IMR-90 (cell line): Measurements from ENCODE around the gene IGF2. TPM values are rescaled to one million over a fixed set of nuclear protein-coding genes. Genes with fewer than 3 reads are reported as not detected.
A peak's percentile ranks its signal among the peaks of the same experiment; 100 is the strongest.

Experiments used
- ATAC-seq: fragments of 200-7000 bp; cut with Tn5 transposase; 2 replicates; pipeline ENCODE4 v1.9.1; 2020; ENCODE audit warnings: low read depth, mild to moderate bottlenecking, moderate library complexity
- BruUV-seq: library from RNA; stranded (reverse); fragments of 400-500 nt; replicated peaks from 2 replicates; lab custom pipeline; 2021; lab: Mats Ljungman, UMichigan
- CTCF ChIA-PET: fragments of 300-600 bp; formaldehyde crosslinking; extraction: SDS; loops from one replicate; lab custom pipeline; 2021; ENCODE audit warnings: antibody characterized with exemption; lab: Yijun Ruan, JAX
- POLR2A ChIA-PET: fragments of 300-600 bp; sonication (Branson Sonifier 250); formaldehyde crosslinking; loops from one replicate; lab custom pipeline; 2022; ENCODE audit warnings: antibody characterized with exemption; ENCODE audit not compliant: unreplicated experiment; lab: Charles Lee
- DNase-seq: peaks from one replicate; pipeline ENCODE4 v3.0.0; 2013
- H2AFZ ChIP-seq: replicated peaks from 2 replicates; pipeline ENCODE3; 2013; ENCODE audit warnings: low read length, mild to moderate bottlenecking; ENCODE audit not compliant: poor library complexity
- H2AK5ac ChIP-seq: 2 replicates; pipeline ENCODE4 v1.6.1; 2013; ENCODE audit warnings: low read depth, low read length, inconsistent platforms
- H2AK9ac ChIP-seq: replicated peaks from 2 replicates; pipeline ENCODE3; 2013; ENCODE audit warnings: mild to moderate bottlenecking, low read depth, low read length, moderate library complexity; ENCODE audit not compliant: poor library complexity
- H2BK120ac ChIP-seq: 2 replicates; pipeline ENCODE4 v1.6.1; 2013; ENCODE audit warnings: low read depth, low read length, inconsistent platforms
- H2BK15ac ChIP-seq: 3 replicates; pipeline ENCODE4 v1.6.1; 2013; ENCODE audit warnings: low read depth, low read length, inconsistent platforms
- H2BK20ac ChIP-seq: 2 replicates; pipeline ENCODE4 v1.6.1; 2013; ENCODE audit warnings: low read depth, mild to moderate bottlenecking, inconsistent platforms, low read length, moderate library complexity
- H2BK5ac ChIP-seq: 2 replicates; pipeline ENCODE4 v1.6.1; 2013; ENCODE audit warnings: mild to moderate bottlenecking, low read depth, low read length, inconsistent platforms; ENCODE audit not compliant: poor library complexity, severe bottlenecking
- H3K14ac ChIP-seq: replicated peaks from 2 replicates; pipeline ENCODE4 v1.6.1; 2013; ENCODE audit warnings: low read depth, low read length, inconsistent platforms
- H3K18ac ChIP-seq: 2 replicates; pipeline ENCODE4 v1.6.1; 2013; ENCODE audit warnings: low read depth, low read length, control low read depth
- H3K23ac ChIP-seq: 2 replicates; pipeline ENCODE4 v1.6.1; 2013; ENCODE audit warnings: low read depth, low read length, inconsistent platforms
- H3K27ac ChIP-seq: 2 replicates; pipeline ENCODE4 v1.5.1; 2013; ENCODE audit warnings: mild to moderate bottlenecking, control low read depth, low read length; ENCODE audit not compliant: insufficient read depth
- H3K27me3 ChIP-seq: 2 replicates; pipeline ENCODE4 v1.6.1; 2013; ENCODE audit warnings: low read length; ENCODE audit not compliant: control insufficient read depth, insufficient read depth
- H3K36me3 ChIP-seq: 2 replicates; pipeline ENCODE4 v1.6.1; 2013; ENCODE audit warnings: low read length, mixed read lengths; ENCODE audit not compliant: control insufficient read depth, insufficient read depth
- H3K4ac ChIP-seq: 2 replicates; pipeline ENCODE4 v1.6.1; 2013; ENCODE audit warnings: low read depth, low read length, inconsistent platforms
- H3K4me1 ChIP-seq: 2 replicates; pipeline ENCODE4 v1.6.1; 2013; ENCODE audit warnings: low read length, mixed read lengths; ENCODE audit not compliant: control insufficient read depth, insufficient read depth
- H3K4me2 ChIP-seq: 2 replicates; pipeline ENCODE4 v1.6.1; 2013; ENCODE audit warnings: low read depth, mild to moderate bottlenecking, control low read depth, low read length, moderate library complexity
- H3K4me3 ChIP-seq: 2 replicates; pipeline ENCODE4 v1.5.1; 2013; ENCODE audit warnings: low read depth, mild to moderate bottlenecking, control low read depth, low read length, moderate library complexity; ENCODE audit not compliant: insufficient read depth
- H3K56ac ChIP-seq: 2 replicates; pipeline ENCODE4 v1.6.1; 2013; ENCODE audit warnings: low read length, inconsistent platforms; ENCODE audit not compliant: insufficient read depth; ENCODE audit errors: extremely low read depth
- H3K79me1 ChIP-seq, 2 experiments: 2 replicates each; pipeline ENCODE4 v1.6.1; 2013; ENCODE audit warnings: low read length in 2 of 2, inconsistent platforms in 1 of 2, low read depth in 1 of 2
- H3K9ac ChIP-seq: 2 replicates; pipeline ENCODE4 v1.6.1; 2013; ENCODE audit warnings: low read depth, low read length, control low read depth
- H3K9me1 ChIP-seq: 2 replicates; pipeline ENCODE4 v1.6.1; 2013; ENCODE audit warnings: low read length, inconsistent platforms; ENCODE audit not compliant: insufficient read depth
- H3K9me3 ChIP-seq: 2 replicates; pipeline ENCODE4 v1.6.1; 2013; ENCODE audit warnings: low read length; ENCODE audit not compliant: control insufficient read depth, insufficient read depth
- H4K20me1 ChIP-seq: 2 replicates; pipeline ENCODE4 v1.6.1; 2013; ENCODE audit warnings: low read length, inconsistent platforms; ENCODE audit not compliant: insufficient read depth
- H4K5ac ChIP-seq: 2 replicates; pipeline ENCODE4 v1.6.1; 2013; ENCODE audit warnings: mild to moderate bottlenecking, low read depth, low read length, control low read depth
- H4K8ac ChIP-seq, 2 experiments: 2 replicates each; pipeline ENCODE4 v1.6.1; 2013; ENCODE audit warnings: low read depth in 2 of 2, low read length in 2 of 2, control low read depth in 1 of 2, inconsistent platforms in 1 of 2
- H4K91ac ChIP-seq: 2 replicates; pipeline ENCODE4 v1.6.1; 2013; ENCODE audit warnings: low read depth, low read length, inconsistent platforms; ENCODE audit not compliant: insufficient read depth
- BHLHE40 ChIP-seq: fragments of 150-350 bp; IDR thresholded peaks from 2 replicates; pipeline ENCODE4 v1.6.1; 2016; ENCODE audit warnings: mild to moderate bottlenecking, low read depth, low read length
- CEBPB ChIP-seq: IDR thresholded peaks from 2 replicates; pipeline ENCODE4 v1.6.1; 2012; ENCODE audit warnings: low read depth, low read length, improper control_type of control experiment
- ELK1 ChIP-seq: fragments of 150-350 bp; IDR thresholded peaks from 2 replicates; pipeline ENCODE4 v1.6.1; 2016; ENCODE audit warnings: low read depth, mild to moderate bottlenecking, low read length, moderate library complexity, borderline replicate concordance
- MAZ ChIP-seq: IDR thresholded peaks from 2 replicates; pipeline ENCODE4 v1.6.1; 2012; ENCODE audit warnings: low read depth, mild to moderate bottlenecking, low read length, improper control_type of control experiment, moderate library complexity, borderline replicate concordance
- POLR2A ChIP-seq: IDR thresholded peaks from 2 replicates; pipeline ENCODE4 v1.6.1; 2012; ENCODE audit warnings: mild to moderate bottlenecking, low read depth, low read length
- RFX5 ChIP-seq: IDR thresholded peaks from 2 replicates; pipeline ENCODE4 v1.8.0; 2012; ENCODE audit warnings: low read depth, mild to moderate bottlenecking, low read length, moderate library complexity
- USF2 ChIP-seq: fragments of 150-350 bp; IDR thresholded peaks from 2 replicates; pipeline ENCODE4 v1.6.1; 2017; ENCODE audit warnings: mild to moderate bottlenecking, antibody characterized with exemption, low read length, low read depth
- WGBS, 2 experiments: methylation state at CpG; one replicate each; pipeline versions ENCODE4 v1.1.5 to v1.1.7; 2013; ENCODE audit warnings: missing lambda C conversion rate in 2 of 2; ENCODE audit not compliant: insufficient read length in 1 of 2; ENCODE audit errors: extremely low coverage in 2 of 2; 5-methylcytosine and 5-hydroxymethylcytosine counted together
- dilution Hi-C: fragments of 300-500 bp; cut with HindIII; formaldehyde crosslinking; loops from one replicate; pipeline ENCODE4 v1.14.3; 2018; ENCODE audit warnings: low sequenced_read_pairs; ENCODE audit not compliant: unreplicated experiment
- in situ Hi-C: fragments of 300-500 bp; cut with MboI; formaldehyde crosslinking; loops from 3 replicates; pipeline ENCODE4 v1.14.3; 2019; ENCODE audit warnings: low sequenced_read_pairs, inconsistent platforms, mixed read lengths
- intact Hi-C: fragments of 100-400 bp; cut with micrococcal nuclease; formaldehyde crosslinking; loops from 2 replicates; pipeline ENCODE4 v1.10.0; 2022
- polyA plus RNA-seq, 3 experiments: library from polyadenylated mRNA; depleted of rRNA; stranded (reverse); fragments of >200 nt; gene quantifications; 2 replicates each; pipeline ENCODE4 v1.2.3, GENCODE V29; 2012; ENCODE audit warnings: low replicate concordance in 1 of 3
- total RNA-seq: library from RNA; depleted of rRNA; stranded (reverse); fragments of >200 nt; gene quantifications from 2 replicates; pipeline ENCODE4 v1.2.3, GENCODE V29; 2012

IGF2 gene
- total and polyA plus RNA-seq, 2 of the 4 experiments (the other 2 are of a cell fraction) = 2.3 to 21.8 TPM

DNA sequence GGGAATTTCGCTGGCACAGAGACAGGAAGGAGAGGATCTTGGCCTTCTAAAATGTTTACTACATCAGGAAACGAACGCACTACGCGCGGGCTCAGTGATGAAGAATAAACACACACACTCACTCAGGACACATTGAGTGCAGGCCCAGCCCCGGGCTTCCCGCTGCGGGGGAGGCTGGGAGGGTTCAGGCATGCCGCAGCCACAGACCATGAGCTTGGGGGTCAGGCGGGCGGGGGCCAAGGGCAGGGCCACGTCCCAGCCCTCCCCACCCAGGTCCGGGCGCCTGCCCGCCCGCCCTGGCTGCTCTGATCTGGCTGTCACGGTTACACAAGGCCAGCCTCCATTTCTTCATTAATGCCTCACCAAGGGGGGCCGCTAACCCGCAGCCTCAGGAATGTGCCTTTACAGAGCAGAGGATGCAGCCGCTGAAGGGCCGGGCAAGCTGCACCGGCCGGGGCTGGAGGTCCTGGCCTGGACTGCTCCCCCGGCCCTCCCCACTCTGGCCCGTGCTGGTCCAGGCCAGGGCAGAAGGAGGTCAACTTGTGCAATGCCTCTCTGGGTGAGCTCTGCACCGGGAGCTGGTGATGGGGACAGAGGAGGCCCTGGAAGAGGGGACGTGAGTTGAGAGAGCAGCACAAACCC, 41.7 kb downstream of the IGF2 start:
- TF ChIP-seq ELK1 (no peak), USF2 (no peak), BHLHE40 (peak; percentile 39), MAZ (peak; percentile 88), RFX5 (no peak), CEBPB (peak; percentile 53; the same call in 1 of the 2 replicates), POLR2A (no peak)
- BruUV-seq = no TSS peak
- peak overlapping the region; percentile 67; the same call in 1 of the 2 replicates for H3K56ac ChIP-seq
- H3K14ac ChIP-seq = peak overlapping the region; percentile 64
- intact Hi-C loops (loop anchor here (2.0 to 5.0 kb wide), 2 partner anchors 25 to 40 kb away; partner anchors contain the start of gene IGF2), in situ Hi-C loops (no loop called here), dilution Hi-C loops (no loop called here)
- H3K4me2 ChIP-seq = peak overlapping the region; percentile 27
- peak overlapping the region; percentile 94 for H2BK5ac ChIP-seq
- no peaks in the 10 kb centered on the region; the same call in 1 of the 2 replicates for H3K27me3 ChIP-seq
- H2BK15ac ChIP-seq = peak overlapping the region; percentile 66; the same call in 2 of the 3 replicates
- peak overlapping the region; percentile 98 for H4K91ac ChIP-seq
- peaks cover 3% of the 10 kb centered on the region; the same call in 1 of the 2 replicates for H3K9me3 ChIP-seq
- peaks cover 17% of the 10 kb centered on the region for H3K9me1 ChIP-seq
- peak; percentile 82 for DNase-seq
- peak overlapping the region; percentile 87 for H2AK5ac ChIP-seq
- H4K5ac ChIP-seq = peak overlapping the region; percentile 95
- peak overlapping the region; percentile 87 for H2AK9ac ChIP-seq
- peak overlapping the region; percentile 88 for H3K27ac ChIP-seq
- no peaks in the 10 kb centered on the region for H4K20me1 ChIP-seq
- H3K79me1 ChIP-seq = peaks cover 0 to 13% of the 10 kb centered on the region in 2 experiments; a peak in 2 of 4 replicates
- ChIA-PET CTCF (interaction anchor here (0.6 to 0.8 kb wide), 2 partner anchors 54 to 267 kb away, joined by 5 to 6 read pairs; no protein-coding TSS in a partner anchor), POLR2A (no interaction called here)
- peaks cover 25% of the 10 kb centered on the region for H3K4me1 ChIP-seq
- peak overlapping the region; percentile 89 for H3K18ac ChIP-seq
- H3K23ac ChIP-seq = peak overlapping the region; percentile 90; the same call in 1 of the 2 replicates
- H2BK20ac ChIP-seq = peak overlapping the region; percentile 93
- H3K36me3 ChIP-seq = no peaks in the 10 kb centered on the region
- peak overlapping the region; percentile 30 for H3K9ac ChIP-seq
- ATAC-seq = peak; percentile 89
- peak overlapping the region; percentile 90 for H2AFZ ChIP-seq
- H3K4ac ChIP-seq = peak overlapping the region; percentile 99
- H2BK120ac ChIP-seq = peak overlapping the region; percentile 99
- no peak overlapping the region for H3K4me3 ChIP-seq
- peak overlapping the region; percentile 91 to 93 for H4K8ac ChIP-seq
- 16% methylated on average over 5 of the region's 28 CpGs; no CpG with 5 or more reads in 1 of the 2 experiments for WGBS, 2 experiments
